Smooth muscle cell of the brain vasculature (primary cell): ENCODE data around the gene ANAPC2.
A peak's percentile ranks its signal among the peaks of the same experiment; 100 is the strongest.
"Not testable (repeated sequence)": the region's sequence is repeated elsewhere in the genome, so short reads cannot be mapped to it uniquely, and the experiment has no call there.

Experiments
- DNase-seq: peaks from one replicate; pipeline ENCODE4 v3.0.0-alpha.2; 2012; ENCODE audit warnings: low read depth, low spot score

Gene ANAPC2

DNA sequence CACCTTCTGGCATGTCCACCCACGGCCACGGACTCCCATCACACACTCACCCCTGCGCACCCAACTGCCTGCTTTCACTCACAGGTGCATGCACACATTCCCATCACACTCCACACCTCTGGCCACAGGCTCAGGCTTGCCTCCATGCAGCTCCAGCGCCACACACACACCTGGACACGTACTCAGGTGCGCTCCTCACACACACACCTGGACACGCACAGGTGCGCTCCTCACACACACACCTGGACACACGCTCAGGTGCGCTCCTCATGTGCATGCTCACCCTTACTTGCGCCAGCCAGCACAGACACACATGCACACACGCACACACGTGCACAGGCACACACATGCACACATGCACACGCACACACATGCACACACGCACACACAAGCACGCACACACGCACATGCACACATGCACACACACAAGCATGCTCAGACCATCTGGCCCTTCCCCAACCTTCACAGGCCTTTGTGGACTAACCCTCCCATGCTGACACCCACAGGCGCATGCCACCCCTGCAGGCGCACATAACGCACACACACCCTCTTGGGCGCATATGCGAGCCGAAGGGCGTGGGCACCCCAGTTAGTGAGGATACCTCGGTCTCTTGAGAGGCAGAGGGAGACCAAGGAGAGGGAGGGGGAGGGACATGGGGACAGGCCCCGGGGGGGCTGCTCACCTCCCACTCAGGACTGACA, 41.1 kb downstream of the ANAPC2 start:
- no peak for DNase-seq

DNA sequence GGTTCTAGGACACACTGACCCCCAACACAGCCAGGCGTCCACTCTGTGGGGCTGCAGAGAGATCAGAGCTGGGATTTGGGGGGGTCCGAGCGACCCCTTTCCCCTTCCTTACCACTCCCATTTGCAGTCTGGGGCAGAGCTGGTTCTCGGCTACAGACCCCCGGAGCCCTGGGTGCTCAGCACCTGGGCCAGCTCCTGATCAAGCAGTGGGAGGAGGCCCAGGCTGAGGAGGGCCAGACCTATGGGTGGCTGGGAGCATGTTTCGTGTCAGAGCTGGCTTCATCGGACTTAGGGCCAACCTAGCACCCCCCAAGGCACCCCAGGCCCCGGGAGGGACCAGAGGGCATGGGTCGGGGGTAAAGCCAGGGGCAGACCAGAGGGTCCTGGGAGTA, 41.8 kb downstream of the ANAPC2 start:
- no peak for DNase-seq

DNA sequence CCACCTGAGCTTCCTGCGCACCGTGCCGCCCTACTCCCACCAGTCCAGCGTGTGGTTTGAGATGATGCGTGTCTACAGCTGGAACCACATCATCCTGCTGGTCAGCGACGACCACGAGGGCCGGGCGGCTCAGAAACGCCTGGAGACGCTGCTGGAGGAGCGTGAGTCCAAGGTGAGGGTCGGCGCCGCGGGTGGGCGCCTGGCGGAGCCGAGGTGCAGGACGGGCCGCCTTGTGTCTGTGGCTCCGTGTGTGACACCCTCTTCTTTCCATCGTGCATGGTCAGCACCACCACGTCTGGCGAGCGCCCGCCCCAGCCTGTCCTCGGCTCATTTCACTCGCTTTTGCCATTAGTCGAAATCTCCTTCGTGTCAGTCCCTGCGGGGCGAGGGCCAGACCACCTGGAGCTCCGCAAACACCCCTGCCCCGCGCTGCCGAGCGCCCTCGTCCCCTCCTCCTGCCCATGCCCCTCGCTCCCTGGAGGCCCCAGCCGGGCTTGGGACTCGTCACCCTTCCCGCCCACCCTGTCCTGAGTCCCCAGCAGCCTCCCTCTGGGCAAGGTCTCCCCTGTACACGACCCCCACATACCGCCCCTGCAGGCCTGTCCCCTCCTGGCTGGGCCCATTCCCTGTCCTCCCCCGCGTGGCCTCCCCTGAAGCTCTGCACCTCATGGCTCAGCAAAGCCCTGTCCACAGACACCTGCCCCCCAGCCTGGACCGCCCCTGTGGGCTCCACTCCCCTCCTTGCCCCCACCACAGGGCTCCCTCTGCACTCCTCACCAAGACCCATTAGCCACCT, 42.4 kb downstream of the ANAPC2 start:
- no peak for DNase-seq

DNA sequence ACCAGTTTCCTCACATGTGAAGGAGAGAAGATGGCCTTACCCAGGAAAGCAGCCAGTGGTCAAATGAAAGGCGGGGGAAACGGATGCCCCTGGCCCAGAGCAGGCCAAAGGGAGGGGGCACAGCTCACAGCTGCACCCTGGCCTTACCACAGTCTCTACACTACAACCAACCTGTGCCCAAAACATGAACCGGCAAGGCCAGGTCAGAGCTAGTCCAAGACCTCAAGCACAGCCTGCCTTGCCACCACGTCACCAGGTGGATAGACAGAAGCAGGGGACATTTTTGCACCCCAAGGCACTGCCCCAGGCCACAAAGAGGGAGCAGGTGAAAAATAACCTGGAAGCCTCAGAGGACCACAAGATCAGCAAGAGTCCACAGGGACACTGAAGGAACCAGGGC, 44.9 kb downstream of the ANAPC2 start:
- DNase-seq: no peak

DNA sequence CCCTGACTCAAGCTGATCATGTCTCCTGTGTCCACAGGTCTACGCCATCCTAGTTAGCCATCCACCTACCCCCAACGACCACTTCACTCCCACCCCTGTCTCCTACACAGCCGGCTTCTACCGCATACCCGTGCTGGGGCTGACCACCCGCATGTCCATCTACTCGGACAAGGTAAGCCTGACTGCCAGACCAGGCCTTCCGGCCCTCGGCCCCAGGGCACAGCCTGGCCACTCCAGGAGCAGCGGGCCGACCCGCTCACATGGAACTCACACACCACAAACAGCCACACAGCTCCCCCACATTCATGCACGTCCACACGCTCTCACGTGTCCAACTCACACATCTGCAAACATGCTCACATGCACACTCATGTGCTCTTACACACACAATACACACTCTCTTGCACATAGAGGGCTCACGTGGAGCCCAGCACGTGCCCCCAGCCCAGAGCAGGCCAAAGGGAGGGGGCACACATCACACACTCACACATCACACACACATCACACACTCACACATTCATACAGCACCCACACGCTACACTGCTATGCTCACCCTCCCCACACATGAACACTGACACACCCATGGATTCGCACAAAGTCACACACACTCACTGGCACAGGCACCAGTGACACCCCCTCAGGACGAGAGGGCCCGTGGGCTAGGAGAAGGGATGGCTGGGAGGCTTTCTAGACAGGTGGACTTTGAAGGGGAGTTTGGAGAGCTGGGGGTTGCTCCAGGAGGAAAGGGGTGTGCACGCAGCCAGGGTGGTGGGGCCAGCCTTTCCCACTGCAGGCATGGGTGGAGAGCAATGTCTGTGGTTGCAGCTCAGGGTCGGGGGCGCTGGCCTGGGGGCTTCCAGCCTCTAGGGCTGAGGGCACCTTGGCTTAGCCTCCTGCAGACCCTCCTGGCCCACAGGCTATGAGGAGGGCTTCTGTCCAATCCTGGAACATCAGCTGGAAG, 46.1 kb downstream of the ANAPC2 start:
- DNase-seq: no peak

DNA sequence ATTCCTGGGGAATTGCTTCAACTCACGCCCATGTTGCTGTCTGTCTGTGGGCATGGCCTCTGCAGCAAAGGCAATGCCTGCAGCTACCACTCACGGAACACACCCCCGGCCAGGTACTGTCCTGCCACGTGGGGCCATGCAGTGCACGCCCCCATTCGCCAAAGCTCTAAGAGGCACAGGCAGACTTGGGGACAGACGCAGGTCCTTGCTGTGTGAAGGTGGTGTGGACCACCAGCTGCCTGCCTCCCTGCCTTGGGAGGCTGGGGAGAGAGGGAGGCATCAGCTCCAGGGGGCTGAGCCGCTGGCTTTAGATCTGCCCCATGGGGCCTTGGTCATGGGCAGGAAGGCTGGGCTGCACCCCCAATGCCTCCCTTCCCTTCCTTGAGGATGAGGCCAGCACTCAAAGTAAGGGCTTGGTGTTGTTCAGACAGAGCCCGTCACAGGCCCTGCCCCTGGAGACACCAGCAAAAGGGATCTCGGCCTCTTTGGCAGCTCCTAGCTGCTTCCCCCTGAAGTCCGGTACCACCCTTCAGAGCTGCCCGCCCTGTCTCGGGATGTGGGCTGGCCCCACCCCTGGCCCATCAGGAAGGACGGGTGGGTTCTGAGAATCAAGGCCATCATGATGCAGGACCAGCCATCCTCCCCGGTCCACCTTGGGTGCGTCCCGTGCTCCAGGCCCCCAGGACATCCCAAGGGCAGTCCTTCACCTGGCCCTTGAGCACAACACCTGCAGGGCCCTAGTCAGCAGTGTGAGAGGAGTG, 47.1 kb downstream of the ANAPC2 start:
- no peak for DNase-seq

DNA sequence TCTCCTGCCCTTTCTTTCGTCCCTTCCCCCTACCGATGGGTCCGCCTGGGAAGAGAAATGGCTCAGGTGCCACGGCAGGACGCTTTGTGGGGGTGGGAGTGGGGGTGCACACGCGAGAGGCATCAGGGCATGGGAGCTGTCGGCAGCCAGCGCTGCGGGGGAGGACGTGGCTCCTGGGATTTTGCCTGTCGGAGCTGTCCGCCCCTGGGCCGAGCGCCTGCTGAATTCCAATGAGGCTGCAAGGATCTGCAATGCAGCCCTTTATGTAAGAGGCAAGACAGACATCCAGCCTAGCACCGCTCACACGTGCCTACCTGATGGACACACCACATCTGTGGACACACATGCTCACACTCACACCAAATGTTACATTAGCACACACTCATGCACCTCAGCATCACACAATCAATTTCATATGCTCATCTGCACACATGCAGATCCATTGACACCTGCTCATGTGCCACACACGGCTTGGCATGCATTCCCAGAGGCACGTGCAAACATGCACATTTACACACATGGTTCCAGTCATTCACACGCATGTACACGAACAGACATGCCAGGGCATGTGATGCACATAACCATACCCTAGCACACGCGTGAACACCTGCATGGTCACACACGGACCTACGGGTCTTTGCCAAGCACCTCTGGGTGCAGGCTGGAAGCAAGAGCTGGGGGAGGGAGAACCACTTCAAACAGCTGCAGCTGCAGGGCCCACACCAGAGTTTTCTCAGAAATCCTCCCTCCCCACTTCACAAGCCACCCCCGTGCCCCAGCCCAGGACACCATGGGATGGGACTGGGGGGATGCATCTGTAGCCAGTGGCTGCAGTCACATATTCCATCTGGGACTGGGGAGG, 48.0 kb downstream of the ANAPC2 start:
- DNase-seq: no peak

DNA sequence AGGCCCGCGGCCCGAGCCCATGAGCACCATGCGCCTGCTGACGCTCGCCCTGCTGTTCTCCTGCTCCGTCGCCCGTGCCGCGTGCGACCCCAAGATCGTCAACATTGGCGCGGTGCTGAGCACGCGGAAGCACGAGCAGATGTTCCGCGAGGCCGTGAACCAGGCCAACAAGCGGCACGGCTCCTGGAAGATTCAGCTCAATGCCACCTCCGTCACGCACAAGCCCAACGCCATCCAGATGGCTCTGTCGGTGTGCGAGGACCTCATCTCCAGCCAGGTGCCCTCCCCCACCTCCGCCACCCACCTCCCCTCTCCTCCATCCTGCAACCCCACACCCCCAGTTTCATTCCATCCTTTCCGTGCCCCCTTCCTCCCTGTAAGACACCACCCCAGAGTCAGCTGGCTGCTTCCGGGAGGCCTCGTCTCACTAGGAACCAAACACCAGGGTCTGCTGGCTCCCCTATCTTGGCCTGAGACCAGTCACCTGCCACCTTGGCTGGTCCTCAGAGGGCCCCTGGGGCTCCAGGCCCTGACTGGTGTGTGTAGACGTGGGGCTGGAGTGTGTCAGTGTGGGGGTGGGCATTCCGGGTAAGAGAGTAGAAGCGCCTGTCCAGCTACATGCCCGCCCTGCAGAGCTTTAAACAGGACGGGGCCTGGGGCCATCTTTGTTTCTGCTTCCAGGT, 48.8 kb downstream of the ANAPC2 start:
- DNase-seq: no peak

DNA sequence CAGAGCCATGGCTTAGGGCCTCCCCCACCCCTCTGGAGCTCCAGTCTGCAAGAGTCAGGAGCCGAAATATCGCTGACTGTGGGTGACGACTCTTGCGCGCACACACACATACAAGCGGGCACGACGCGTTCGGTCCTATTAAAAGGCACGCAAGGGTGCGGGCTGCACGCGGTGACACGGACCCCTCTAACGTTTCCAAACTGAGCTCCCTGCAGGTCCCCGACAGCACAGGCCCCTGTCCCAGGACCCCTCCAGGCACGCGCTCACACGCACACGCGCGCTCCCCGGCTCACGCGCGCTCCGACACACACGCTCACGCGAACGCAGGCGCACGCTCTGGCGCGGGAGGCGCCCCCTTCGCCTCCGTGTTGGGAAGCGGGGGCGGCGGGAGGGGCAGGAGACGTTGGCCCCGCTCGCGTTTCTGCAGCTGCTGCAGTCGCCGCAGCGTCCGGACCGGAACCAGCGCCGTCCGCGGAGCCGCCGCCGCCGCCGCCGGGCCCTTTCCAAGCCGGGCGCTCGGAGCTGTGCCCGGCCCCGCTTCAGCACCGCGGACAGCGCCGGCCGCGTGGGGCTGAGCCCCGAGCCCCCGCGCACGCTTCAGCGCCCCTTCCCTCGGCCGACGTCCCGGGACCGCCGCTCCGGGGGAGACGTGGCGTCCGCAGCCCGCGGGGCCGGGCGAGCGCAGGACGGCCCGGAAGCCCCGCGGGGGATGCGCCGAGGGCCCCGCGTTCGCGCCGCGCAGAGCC, 49.5 kb downstream of the ANAPC2 start, which contains the start of gene GRIN1:
Gene GRIN1 (plus strand): TSS at position 433 of the 746 bp plus-strand sequence. CDS start 333 bp downstream, outside the sequence.
- no peak for DNase-seq

DNA sequence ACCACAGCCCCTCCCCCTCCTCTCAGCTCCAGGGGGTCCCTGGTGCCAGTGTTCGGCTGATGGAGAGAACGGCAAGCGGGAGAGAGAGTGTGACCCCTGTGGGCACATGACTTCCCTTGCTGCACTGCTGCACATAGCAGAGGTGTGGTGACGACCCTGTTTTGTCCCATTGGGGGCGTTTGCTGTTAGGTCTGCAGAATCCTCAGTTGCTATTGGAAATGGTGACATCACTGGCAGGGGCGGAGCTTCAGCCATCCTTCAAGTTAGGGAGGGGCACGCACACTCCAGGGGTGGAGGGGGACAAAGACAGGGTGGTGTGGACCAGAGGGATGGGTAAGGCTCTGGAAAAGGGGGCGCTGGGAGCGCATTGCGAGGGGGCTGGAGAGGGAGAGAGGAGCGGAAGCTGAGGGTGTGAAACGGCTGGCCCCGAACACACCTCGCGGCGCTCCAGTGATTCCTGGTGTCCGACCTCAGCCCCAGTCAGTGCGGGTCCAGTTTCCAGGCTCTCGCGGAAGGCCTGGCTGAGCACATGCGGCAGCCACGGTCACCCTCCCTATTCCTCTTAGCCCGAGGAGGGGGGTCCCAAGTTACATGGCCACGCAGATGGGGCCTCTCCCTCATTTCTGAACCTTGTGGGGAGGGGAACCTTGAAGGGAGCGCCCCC, 50.2 kb downstream of the ANAPC2 start:
- no peak for DNase-seq

DNA sequence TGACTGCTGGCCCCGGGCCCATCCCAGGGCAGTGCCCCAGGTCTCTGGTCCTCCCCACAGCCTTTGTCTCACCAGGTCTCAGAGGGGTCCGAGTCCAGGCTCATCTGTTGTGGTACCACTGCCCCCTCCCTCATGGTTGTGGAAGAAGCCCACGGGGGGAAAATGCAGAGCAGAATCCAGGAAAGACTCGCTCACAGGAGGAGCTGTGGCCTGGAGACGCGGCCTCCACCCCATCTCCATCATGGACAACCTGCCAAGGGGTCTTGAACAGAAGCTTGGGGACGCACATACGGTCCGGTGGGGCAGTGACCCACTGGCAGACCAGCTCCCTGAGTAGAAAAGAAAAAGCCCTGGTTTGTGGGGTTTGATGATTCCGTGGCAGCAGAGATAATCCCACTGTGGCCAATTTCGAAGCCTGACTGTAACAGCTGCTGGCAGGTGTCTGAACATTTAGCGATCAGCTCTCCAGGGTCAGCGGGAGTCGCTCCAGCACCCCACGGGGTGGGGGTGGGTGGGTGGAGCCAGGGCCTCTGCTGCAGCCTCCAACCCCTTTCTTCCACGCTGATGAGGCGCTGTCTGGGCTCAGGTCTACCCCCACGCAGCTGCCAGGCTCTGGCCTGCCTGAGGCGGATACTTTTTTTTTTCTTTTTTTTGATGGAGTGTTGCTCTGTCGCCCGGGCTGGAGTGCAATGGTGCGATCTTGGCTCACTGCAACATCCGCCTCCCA, 51.3 kb downstream of the ANAPC2 start:
- DNase-seq: no peak

DNA sequence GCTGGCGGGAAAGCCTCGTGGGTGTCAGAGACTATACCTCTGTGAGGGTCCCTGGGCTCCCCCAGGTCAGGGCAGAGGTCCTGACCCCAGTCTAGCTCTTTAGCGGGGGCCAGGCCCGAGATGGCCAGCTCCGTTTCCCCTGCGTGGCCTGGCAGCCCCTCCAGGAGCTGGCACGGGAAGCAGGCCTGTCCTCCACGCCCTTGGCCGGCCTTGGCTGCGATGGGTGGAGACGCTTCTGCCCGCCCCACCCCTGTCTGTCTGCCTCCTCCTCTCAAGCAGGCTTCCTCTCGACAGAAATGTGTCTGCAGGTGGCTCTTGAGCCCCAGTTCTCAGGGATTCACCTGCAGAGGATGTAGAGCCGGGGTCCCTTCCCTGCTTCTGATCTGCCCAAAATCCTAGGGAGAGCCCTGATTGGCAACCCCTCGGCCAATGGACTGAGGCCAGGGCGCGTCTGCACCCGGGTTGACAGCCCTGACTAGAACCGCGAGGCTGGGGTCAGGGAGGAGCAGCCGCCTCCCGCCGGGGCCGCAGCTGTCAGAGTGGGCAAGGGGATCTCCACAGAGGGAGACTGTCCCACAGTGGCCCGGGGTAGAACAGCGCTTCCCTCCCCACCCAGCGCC, 52.0 kb downstream of the ANAPC2 start:
- DNase-seq: no peak

DNA sequence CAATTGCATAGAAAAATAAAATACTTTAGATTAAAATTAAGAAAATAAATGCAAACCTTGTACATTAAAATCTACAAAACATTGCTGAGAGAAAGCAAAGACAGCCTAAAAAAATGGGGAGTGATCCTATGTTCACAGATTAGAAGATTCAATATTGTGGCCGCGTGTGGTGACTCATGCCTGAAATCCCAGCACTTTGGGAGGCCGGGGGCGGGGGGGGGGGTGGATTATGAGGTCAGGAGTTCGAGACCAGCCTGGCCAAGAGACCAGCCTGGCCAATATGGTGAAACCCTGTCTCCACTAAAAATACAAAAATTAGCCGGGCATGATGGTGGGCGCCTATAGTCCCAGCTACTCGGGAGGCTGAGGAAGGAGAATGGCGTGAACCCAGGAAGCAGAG, 53.2 kb downstream of the ANAPC2 start:
- DNase-seq: not testable (repeated sequence)

DNA sequence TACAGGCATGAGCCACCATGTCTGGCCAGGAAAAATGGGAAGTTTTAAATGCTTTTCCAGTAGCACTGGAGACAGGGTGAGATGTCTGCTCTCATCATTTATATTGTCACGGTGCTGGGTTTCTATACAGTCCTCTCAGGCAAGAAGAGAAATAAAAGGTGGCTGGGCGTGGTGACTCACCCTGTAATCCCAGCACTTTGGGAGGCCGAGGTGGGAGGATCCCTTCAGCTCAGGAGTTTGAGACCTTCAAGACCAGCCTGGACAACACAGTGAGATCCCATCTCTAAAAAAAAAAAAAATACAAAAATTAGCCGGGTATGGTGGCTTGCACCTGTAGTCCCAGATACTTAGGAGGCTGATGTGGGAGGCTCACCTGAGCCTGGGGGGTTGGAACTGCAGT, 54.2 kb downstream of the ANAPC2 start:
- no peak for DNase-seq

DNA sequence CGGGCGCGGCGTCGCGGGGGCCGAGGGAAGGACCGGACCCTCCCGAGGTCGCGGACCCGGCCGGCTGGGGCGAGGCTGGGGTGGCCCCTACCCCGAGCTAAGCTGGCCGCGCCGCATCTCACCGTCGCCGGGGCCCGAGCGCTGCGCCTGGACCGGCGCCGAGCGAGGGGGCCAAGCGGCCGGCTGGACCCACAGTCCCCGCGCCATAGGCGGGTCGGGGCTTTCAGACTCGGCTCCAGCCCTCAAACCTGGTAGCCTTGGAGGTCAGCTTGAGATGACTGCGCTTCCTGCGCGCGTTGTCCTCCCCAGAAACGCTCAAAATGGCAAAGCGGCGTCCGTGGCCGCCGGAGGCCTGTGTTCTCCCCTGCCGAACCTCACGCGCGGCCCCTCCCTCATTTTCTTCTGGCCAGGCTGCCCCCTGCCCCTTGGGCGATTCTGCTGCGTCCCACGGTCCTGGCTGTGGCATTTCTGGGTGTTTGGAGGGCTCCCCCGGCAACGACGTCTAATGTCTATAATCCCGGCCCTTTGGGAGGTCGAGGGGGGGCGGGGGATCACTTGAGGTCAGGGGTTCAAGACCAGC, 58.1 kb downstream of the ANAPC2 start:
- no peak for DNase-seq

DNA sequence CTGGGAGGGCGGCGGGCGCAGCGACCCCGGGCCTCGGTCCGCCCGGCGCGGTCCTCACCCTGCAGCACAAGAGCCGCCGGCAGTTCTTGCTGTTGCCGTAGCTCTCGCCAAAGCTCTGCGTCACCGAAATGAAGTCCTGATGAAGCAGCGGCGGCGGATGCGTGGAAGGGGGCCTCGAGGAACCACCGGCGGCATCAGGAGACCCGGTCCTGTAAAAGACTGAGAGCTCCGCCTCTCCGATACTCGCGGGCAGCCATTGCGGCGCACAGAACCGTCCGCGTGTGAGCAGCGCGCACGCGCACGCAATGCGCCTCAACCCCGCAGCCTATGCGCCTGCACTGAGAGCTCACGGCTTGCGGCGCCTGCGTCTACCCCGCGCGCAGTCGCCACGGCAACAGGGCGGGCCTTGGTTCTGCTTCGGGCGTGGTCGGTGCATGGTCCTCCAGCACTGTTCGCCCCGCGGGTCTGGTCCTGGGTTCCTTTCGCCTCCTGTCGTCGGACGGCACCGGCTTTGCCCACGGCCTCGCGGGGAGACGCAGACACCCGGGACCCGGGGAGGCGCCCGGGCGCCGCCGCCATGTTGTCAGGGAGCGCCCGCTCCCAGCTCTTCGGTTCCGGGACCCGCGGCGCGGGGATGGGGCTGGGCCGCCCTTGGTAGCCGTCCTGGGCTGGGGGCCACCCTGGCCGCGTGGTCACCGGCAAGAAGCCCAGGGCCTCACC, 58.7 kb downstream of the ANAPC2 start:
- peak; percentile 73 for DNase-seq
